HEK293 (cell line): ENCODE results near the gene MATN1.

Source experiments
- CTCF ChIP-seq: fragments of 450-650 bp; formaldehyde crosslinking; IDR thresholded peaks from 2 replicates; pipeline ENCODE4 v1.5.1; 2016; ENCODE audit warnings: missing biosample characterization, missing genetic modification characterization
- HOXA7 ChIP-seq: sonication (generic); formaldehyde crosslinking; IDR thresholded peaks from 2 replicates; pipeline ENCODE4 v1.8.1; 2022; ENCODE audit warnings: missing genetic modification reagents, borderline replicate concordance
- PATZ1 ChIP-seq: fragments of 450-650 bp; formaldehyde crosslinking; IDR thresholded peaks from 2 replicates; pipeline ENCODE4 v1.5.1; 2016; ENCODE audit warnings: missing biosample characterization, missing genetic modification characterization
- SP2 ChIP-seq: fragments of 450-650 bp; formaldehyde crosslinking; IDR thresholded peaks from 2 replicates; pipeline ENCODE4 v1.5.1; 2016; ENCODE audit warnings: missing biosample characterization, missing genetic modification characterization
- ZBTB20 ChIP-seq: fragments of 450-650 bp; formaldehyde crosslinking; IDR thresholded peaks from 2 replicates; pipeline ENCODE4 v1.5.1; 2016; ENCODE audit warnings: missing biosample characterization, missing genetic modification characterization
- ZBTB44 ChIP-seq: fragments of 450-650 bp; IDR thresholded peaks from 2 replicates; pipeline ENCODE4 v1.5.1; 2018; ENCODE audit warnings: missing biosample characterization, mild to moderate bottlenecking, missing genetic modification characterization
- ZNF223 ChIP-seq: fragments of 450-650 bp; formaldehyde crosslinking; IDR thresholded peaks from 2 replicates; pipeline ENCODE4 v1.5.1; 2016; ENCODE audit warnings: missing biosample characterization, missing genetic modification characterization
- ZNF239 ChIP-seq: fragments of 450-650 bp; formaldehyde crosslinking; IDR thresholded peaks from 2 replicates; pipeline ENCODE4 v1.5.1; 2016; ENCODE audit warnings: missing biosample characterization, missing genetic modification characterization
- ZNF404 ChIP-seq: fragments of 450-650 bp; formaldehyde crosslinking; IDR thresholded peaks from 2 replicates; pipeline ENCODE4 v1.5.1; 2017; ENCODE audit warnings: missing biosample characterization, missing genetic modification characterization
- ZNF488 ChIP-seq: fragments of 450-650 bp; formaldehyde crosslinking; IDR thresholded peaks from 2 replicates; pipeline ENCODE4 v1.5.1; 2016; ENCODE audit warnings: missing biosample characterization, missing genetic modification characterization
- ZNF544 ChIP-seq: fragments of 450-650 bp; formaldehyde crosslinking; IDR thresholded peaks from 2 replicates; pipeline ENCODE4 v1.5.0; 2017; ENCODE audit warnings: missing biosample characterization, missing genetic modification characterization
- ZNF626 ChIP-seq: fragments of 450-650 bp; sonication (Bioruptor Pico); formaldehyde crosslinking; IDR thresholded peaks from 2 replicates; pipeline ENCODE4 v1.5.1; 2018; ENCODE audit warnings: missing biosample characterization, missing genetic modification characterization, inconsistent platforms
- ZNF707 ChIP-seq: fragments of 450-650 bp; formaldehyde crosslinking; IDR thresholded peaks from 2 replicates; pipeline ENCODE4 v1.5.1; 2016; ENCODE audit warnings: missing biosample characterization, missing genetic modification characterization

- TF ChIP-seq ZNF239 (tag by site-specific recombination) (no peak), ZBTB44 (tag by site-specific recombination) (no peak), ZNF626 (no peak), CTCF (tag by site-specific recombination) (no peak), ZNF223 (tag by site-specific recombination) (no peak), ZBTB20 (tag by site-specific recombination) (no peak), ZNF404 (no peak), HOXA7 (CRISPR knock-in tag) (no peak), PATZ1 (no peak), ZNF707 (tag by site-specific recombination) (no peak), ZNF488 (no peak), SP2 (tag by site-specific recombination) (no peak), ZNF544 (tag by site-specific recombination) (no peak)
Observed at GRCh38 chr1:30662291-30662840, 61.0 kb downstream of the MATN1 start.
